ENCODE results near the gene ITGA2. TPM values are rescaled to one million over a fixed set of nuclear protein-coding genes. Genes with fewer than 3 reads are reported as not detected.

The ITGA2 gene
- total and polyA plus RNA-seq, 2 of the 8 experiments (the other 6 are each of a cell fraction or from before 2014, with no cell fraction given), result 1.4 to 7.7 TPM

DNA sequence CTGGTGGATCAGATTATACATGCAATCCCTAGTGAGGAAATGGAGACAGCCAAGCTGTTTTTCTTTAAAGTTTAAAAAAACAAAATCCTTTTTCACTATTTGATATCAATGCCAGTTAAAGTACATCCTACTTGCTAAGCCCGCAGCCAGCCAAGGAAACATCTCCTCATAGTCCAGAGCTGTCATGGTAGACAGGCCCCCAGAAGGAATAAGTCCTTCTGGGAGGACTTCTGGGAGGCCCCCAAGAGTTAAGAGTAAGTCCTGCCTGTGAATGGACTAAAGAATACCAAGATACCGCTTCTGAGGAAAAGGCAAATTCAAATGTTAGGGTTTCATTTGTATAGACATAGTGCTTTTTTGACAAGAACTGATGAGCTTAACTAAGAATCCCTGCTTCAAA lies 82.1 kb downstream of the ITGA2 start:
- H2BK15ac ChIP-seq (ENCODE audit: low read length), result no peak overlapping the region
- TF ChIP-seq USF2 (IDR thresholded peaks at IDR 0.05; ENCODE audit: low read length) (no peak), ATF3 (IDR thresholded peaks at IDR 0.05; ENCODE audit: insufficient read depth, low read depth, low read length) (no peak), HDAC2 (IDR thresholded peaks at IDR 0.05; ENCODE audit: borderline replicate concordance in 1 of 2, low read depth in 2 of 2, low read length in 2 of 2) (no peak), SP2 (IDR thresholded peaks at IDR 0.05; ENCODE audit: low read length) (no peak), TBP (IDR thresholded peaks at IDR 0.05; ENCODE audit: low read depth, low read length) (no peak), BRCA1 (IDR thresholded peaks at IDR 0.05; ENCODE audit: low read depth, low read length) (no peak), CHD1 (IDR thresholded peaks at IDR 0.05; ENCODE audit: low read depth, low read length) (no peak), ZNF274 (IDR thresholded peaks at IDR 0.05; ENCODE audit: borderline replicate concordance, extremely low read depth, low read length) (no peak), YY1 (IDR thresholded peaks at IDR 0.05; ENCODE audit: low read depth, low read length) (no peak)

More for the DNA sequence above, 82.1 kb downstream of the ITGA2 start:
- H3K4ac ChIP-seq (replicated peaks; ENCODE audit: insufficient read length, low read depth, low read length), result no peak overlapping the region
- H4K91ac ChIP-seq (replicated peaks; ENCODE audit: insufficient read length, low read length), result no peak overlapping the region
- H4K8ac ChIP-seq (ENCODE audit: extremely low read depth, insufficient read depth, low read length), result no peak overlapping the region
- no peak overlapping the region for H3K27ac ChIP-seq (ENCODE audit: low read depth, low read length)
- WGBS, 2 experiments (ENCODE audit: extremely low coverage in 1 of 2, insufficient coverage in 1 of 2, insufficient read length in 1 of 2, insufficient replicate concordance in 2 of 2, low coverage in 1 of 2, low lambda C conversion rate in 2 of 2, missing lambda C conversion rate in 1 of 2), result 92% methylated on average over 2 of the region's 2 CpGs; no CpG with 5 or more reads in 1 of the 2 experiments
- ChIA-PET CTCF (ENCODE audit: partially characterized antibody) (interaction anchor here (1.1 to 2.6 kb wide), 3 partner anchors 25 to 122 kb away, joined by 3 to 10 read pairs (median 3); no protein-coding TSS in a partner anchor), POLR2A (ENCODE audit: partially characterized antibody) (no interaction called here)
- peaks cover 0 to 6% (median 3%) of the 10 kb centered on the region in 4 experiments; a peak in 2 of 8 replicates for H3K36me3 ChIP-seq (ENCODE audit: control insufficient read depth in 2 of 4, insufficient read depth in 4 of 4, low read length in 3 of 4)
- no peaks in the 10 kb centered on the region for H3K79me2 ChIP-seq (ENCODE audit: control insufficient read depth in 1 of 2, insufficient read depth in 2 of 2, low read length in 2 of 2)
- no peak overlapping the region for H2BK5ac ChIP-seq (ENCODE audit: low read depth, low read length)
- H3K4me2 ChIP-seq (ENCODE audit: insufficient read depth in 1 of 2, low read depth in 2 of 2, low read length in 2 of 2), result no peak overlapping the region
- FAIRE-seq (no peak), DNase-seq (ENCODE audit: low read depth in 1 of 2, low spot score in 2 of 2) (no peak)
- H3K23me2 ChIP-seq (ENCODE audit: low read depth, low read length), result no peaks in the 10 kb centered on the region
- no peak overlapping the region for H3K14ac ChIP-seq (ENCODE audit: insufficient read length)
- no peaks in the 10 kb centered on the region for H3K27me3 ChIP-seq (replicated peaks in 1 of 4; ENCODE audit: control insufficient read depth in 3 of 4, extremely low read depth in 1 of 4, insufficient read depth in 3 of 4, low read length in 3 of 4)
- no peak overlapping the region for H2AK5ac ChIP-seq (ENCODE audit: low read depth, low read length)
- no peak overlapping the region for H3K56ac ChIP-seq (replicated peaks; ENCODE audit: insufficient read length, low read depth, low read length)
- no peaks in the 10 kb centered on the region for H4K20me1 ChIP-seq (replicated peaks in 1 of 2; ENCODE audit: control insufficient read depth in 1 of 2, insufficient read depth in 2 of 2, low read length in 2 of 2)
- no peak overlapping the region for H2BK12ac ChIP-seq (ENCODE audit: low read depth, low read length)
- no peak overlapping the region for H2AFZ ChIP-seq (ENCODE audit: low read length)
- no peaks in the 10 kb centered on the region for H3K9me3 ChIP-seq (ENCODE audit: insufficient read depth in 2 of 2, low read depth in 1 of 2, low read length in 1 of 2)
- H2BK20ac ChIP-seq (ENCODE audit: low read length), result no peak overlapping the region
- H3K23ac ChIP-seq (ENCODE audit: insufficient read length), result no peak overlapping the region
- H2BK120ac ChIP-seq (replicated peaks; ENCODE audit: low read depth, low read length), result no peak overlapping the region
- no peaks in the 10 kb centered on the region for H3K79me1 ChIP-seq (ENCODE audit: low read depth, low read length)
- H3K4me1 ChIP-seq (replicated peaks in 1 of 4; ENCODE audit: control insufficient read depth in 3 of 4, insufficient read depth in 4 of 4, low read length in 3 of 4), result no peaks in the 10 kb centered on the region
- H3K9ac ChIP-seq (replicated peaks in 1 of 4; ENCODE audit: extremely low read depth in 1 of 4, low read depth in 3 of 4, low read length in 3 of 4), result no peak overlapping the region
- no peak overlapping the region for H4K5ac ChIP-seq (ENCODE audit: insufficient read length, low read depth, low read length)
- H3K4me3 ChIP-seq (ENCODE audit: extremely low read depth in 1 of 4, insufficient read depth in 2 of 4, low read depth in 3 of 4, low read length in 4 of 4), result no peak overlapping the region
- no peak overlapping the region for H3K18ac ChIP-seq (ENCODE audit: extremely low read depth, low read length)

All from H1 (cell line).